Astrocyte of the cerebellum (primary cell): Measurements from ENCODE around the gene LYZL6.

Experiments
- DNase-seq: peaks from one replicate; pipeline ENCODE4 v3.0.0-alpha.2; 2011; ENCODE audit warnings: low read depth
- H3K4me3 ChIP-seq: 2 replicates; pipeline ENCODE4 v1.5.1; 2011; ENCODE audit warnings: mild to moderate bottlenecking, low read depth, low read length, moderate library complexity
- in situ Hi-C: cut with HindIII; loops from 2 replicates; pipeline ENCODE4 v1.10.0; 2017; ENCODE audit warnings: low sequenced_read_pairs
- TF ChIP-seq, protein P1 (sequence below): IDR thresholded peaks from 2 replicates; pipeline ENCODE4 v1.5.1; 2012; ENCODE audit warnings: low read length, low read depth, moderate library complexity, mild to moderate bottlenecking; ENCODE audit errors: missing control alignments

Gene LYZL6

GRCh38 chr17:35923609-35924114 lies 19.9 kb downstream of the LYZL6 start:
- in situ Hi-C loops: no loop called here
- no peak overlapping the region for H3K4me3 ChIP-seq
- TF ChIP-seq, protein P1, sequence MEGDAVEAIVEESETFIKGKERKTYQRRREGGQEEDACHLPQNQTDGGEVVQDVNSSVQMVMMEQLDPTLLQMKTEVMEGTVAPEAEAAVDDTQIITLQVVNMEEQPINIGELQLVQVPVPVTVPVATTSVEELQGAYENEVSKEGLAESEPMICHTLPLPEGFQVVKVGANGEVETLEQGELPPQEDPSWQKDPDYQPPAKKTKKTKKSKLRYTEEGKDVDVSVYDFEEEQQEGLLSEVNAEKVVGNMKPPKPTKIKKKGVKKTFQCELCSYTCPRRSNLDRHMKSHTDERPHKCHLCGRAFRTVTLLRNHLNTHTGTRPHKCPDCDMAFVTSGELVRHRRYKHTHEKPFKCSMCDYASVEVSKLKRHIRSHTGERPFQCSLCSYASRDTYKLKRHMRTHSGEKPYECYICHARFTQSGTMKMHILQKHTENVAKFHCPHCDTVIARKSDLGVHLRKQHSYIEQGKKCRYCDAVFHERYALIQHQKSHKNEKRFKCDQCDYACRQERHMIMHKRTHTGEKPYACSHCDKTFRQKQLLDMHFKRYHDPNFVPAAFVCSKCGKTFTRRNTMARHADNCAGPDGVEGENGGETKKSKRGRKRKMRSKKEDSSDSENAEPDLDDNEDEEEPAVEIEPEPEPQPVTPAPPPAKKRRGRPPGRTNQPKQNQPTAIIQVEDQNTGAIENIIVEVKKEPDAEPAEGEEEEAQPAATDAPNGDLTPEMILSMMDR: no peak
- DNase-seq: no peak

DNA sequence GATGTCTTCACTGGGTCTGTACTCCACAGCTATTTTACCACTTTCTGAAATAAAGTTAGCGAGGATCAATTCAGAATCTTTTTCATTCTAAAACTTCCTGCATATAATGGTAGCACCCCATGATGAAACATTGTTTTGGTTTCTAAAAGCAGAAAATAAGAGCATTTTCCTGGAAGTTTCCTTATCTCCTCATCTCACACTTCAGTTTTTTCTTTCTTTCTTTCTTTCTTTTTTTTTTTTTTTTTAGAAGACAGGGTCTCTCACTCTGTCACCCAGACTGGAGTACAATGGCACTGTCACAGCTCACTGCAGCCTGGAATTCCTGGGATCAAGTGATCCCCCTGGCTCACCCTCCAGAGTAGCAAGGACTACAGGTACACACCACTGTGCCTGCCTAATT lies 23.3 kb downstream of the LYZL6 start:
- in situ Hi-C loops: no loop called here
- no peak overlapping the region for H3K4me3 ChIP-seq
- TF ChIP-seq, protein P1: no peak
- DNase-seq: no peak

GRCh38 chr17:35918665-35919064 lies 24.8 kb downstream of the LYZL6 start:
- in situ Hi-C loops: no loop called here
- no peak overlapping the region for H3K4me3 ChIP-seq
- DNase-seq: no peak
- TF ChIP-seq, protein P1: no peak

DNA sequence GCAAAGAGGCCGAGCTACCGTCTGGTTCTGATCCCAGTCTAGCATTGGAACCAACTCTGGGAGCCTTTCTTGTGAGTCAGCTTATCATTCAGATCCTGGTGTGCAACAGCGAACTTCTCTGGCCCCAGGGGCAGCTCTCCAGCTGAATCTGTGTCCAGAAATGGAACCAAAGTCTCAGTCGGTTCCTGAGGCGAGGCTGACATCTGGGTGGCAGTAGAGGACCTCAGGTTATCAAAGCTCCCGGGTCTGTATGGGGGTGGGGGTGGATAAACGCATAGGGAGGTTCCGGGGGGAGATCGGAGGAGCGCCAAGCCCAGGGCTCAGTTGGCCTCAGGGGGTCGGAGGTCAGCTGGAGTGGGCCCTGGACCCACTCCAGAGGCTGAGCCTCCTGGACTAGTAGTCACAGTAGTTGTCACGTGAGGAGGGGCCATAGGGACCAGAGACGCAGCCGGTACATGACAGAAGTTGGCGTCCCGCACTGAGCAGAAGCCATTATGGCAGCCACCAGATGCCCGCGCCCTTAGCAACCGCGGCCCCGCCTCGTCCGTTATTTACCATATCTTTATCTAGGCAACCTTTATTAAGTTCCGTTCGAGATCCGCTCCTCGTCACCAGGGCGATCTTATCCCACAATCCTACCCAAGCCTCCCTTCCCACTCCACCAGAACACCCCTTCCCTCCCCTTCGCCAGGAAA lies 25.8 kb downstream of the LYZL6 start:
- in situ Hi-C loops: no loop called here
- DNase-seq: no peak
- H3K4me3 ChIP-seq: no peak overlapping the region
- TF ChIP-seq, protein P1: no peak

GRCh38 chr17:35915153-35915964 lies 28.2 kb downstream of the LYZL6 start:
- TF ChIP-seq, protein P1: no peak
- DNase-seq: no peak
- H3K4me3 ChIP-seq: no peak overlapping the region
- in situ Hi-C loops: no loop called here

DNA sequence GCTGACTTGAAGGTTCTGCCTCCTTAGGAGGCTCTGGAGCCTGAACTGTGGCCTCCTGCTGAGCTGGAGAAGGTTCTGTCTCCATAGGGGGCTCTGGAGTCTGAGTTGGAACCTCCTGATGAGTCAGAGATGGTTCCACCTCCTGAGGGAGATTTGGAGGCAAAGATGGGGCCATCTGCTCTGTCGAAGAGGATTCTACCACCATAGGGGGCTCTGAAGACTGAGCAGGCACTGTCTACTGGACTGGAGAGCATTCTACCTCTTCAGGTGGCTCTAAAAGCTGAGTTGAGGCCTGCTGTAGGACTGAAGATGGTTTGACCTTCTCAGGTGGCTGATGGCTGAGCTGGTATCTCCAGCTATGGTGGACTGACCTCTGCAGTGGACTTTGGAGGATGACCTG lies 29.2 kb downstream of the LYZL6 start:
- in situ Hi-C loops: no loop called here
- no peak for DNase-seq
- TF ChIP-seq, protein P1: no peak

More for the DNA sequence above, 29.2 kb downstream of the LYZL6 start:
- no peak overlapping the region for H3K4me3 ChIP-seq
